Lung (tissue), 12 donors: ENCODE measurements around the gene SDK1. TPM values are rescaled to one million over a fixed set of nuclear protein-coding genes. Genes with fewer than 3 reads are reported as not detected.

Source experiments
- ATAC-seq: fragments of 200-7000 bp; cut with Tn5 transposase; one replicate; pipeline ENCODE4 v1.9.1; 2020; ENCODE audit warnings: moderate number of reproducible peaks; ENCODE audit not compliant: insufficient read depth, low FRiP score
- DNase-seq, 3 donors: peaks; one replicate each; pipeline ENCODE4 v3.0.0-alpha.2; 2013 to 2017
- H3K27ac ChIP-seq, 2 donors: one replicate each; pipeline ENCODE4 v1.5.1; 2013; ENCODE audit warnings: mild to moderate bottlenecking in 2 of 2, moderate library complexity in 2 of 2, control low read depth in 1 of 2, inconsistent platforms in 1 of 2, low read depth in 1 of 2, low read length in 1 of 2
- H3K27me3 ChIP-seq, 3 donors: one replicate each; pipeline ENCODE4 v1.5.1; 2013; ENCODE audit warnings: low read length in 2 of 3; ENCODE audit not compliant: control insufficient read depth in 3 of 3, insufficient read depth in 3 of 3
- H3K36me3 ChIP-seq, 4 donors: one replicate each; pipeline ENCODE4 v1.5.1; 2013; ENCODE audit warnings: low read length in 4 of 4, mild to moderate bottlenecking in 1 of 4, moderate library complexity in 1 of 4; ENCODE audit not compliant: control insufficient read depth in 4 of 4, insufficient read depth in 4 of 4
- H3K4me1 ChIP-seq, 5 donors: one replicate each; pipeline ENCODE4 v1.5.1; 2013; ENCODE audit warnings: low read length in 5 of 5, mild to moderate bottlenecking in 2 of 5, moderate library complexity in 1 of 5; ENCODE audit not compliant: control insufficient read depth in 5 of 5, insufficient read depth in 5 of 5
- H3K4me3 ChIP-seq: one replicate; pipeline ENCODE4 v1.5.1; 2013; ENCODE audit warnings: mild to moderate bottlenecking, control low read depth, moderate library complexity
- H3K9ac ChIP-seq, 2 donors: one replicate each; pipeline ENCODE4 v1.5.1; 2013; ENCODE audit warnings: low read length in 2 of 2, control low read depth in 1 of 2; ENCODE audit not compliant: insufficient read depth in 1 of 2
- H3K9me3 ChIP-seq, 4 donors: one replicate each; pipeline ENCODE4 v1.5.1; 2013; ENCODE audit warnings: low read length in 3 of 4, mild to moderate bottlenecking in 1 of 4, moderate library complexity in 1 of 4; ENCODE audit not compliant: control insufficient read depth in 4 of 4, insufficient read depth in 3 of 4
- CTCF ChIP-seq: IDR thresholded peaks from 2 replicates; pipeline ENCODE4 v1.5.1; 2012; ENCODE audit warnings: mild to moderate bottlenecking; ENCODE audit errors: control extremely low read depth, extremely low read depth
- WGBS, 2 donors: extraction: QIAGEN DNeasy Blood & Tissue Kit; methylation state at CpG; one replicate each; pipeline ENCODE4 v1.1.7; 2013; 5-methylcytosine and 5-hydroxymethylcytosine counted together
- polyA plus RNA-seq, 2 donors: library from polyadenylated mRNA; stranded (reverse); fragments of 200-250 nt; gene quantifications; one replicate each; pipeline ENCODE4 v1.2.1, GENCODE V29; 2013
- total RNA-seq, 2 donors: library from RNA; depleted of rRNA in 1 of 2; stranded (reverse); fragments of >200 nt in 1 of 2; gene quantifications; one replicate each; pipeline ENCODE4 v1.2.1, GENCODE V29; 2014 to 2021
- donor health status: control.
- donor health status: control.
- donor health status: Bipolar disorder and iron deficiency.
- donor health status: healthy.
- donor health status: DM: yes; HTN: yes; CAD: no.

Gene SDK1
- total and polyA plus RNA-seq, 4 donors, result 3.7 to 30.1 (median 12.7) TPM

GRCh38 chr7:4245135-4245865 is 944.2 kb downstream of the SDK1 start:
- Histone ChIP-seq H3K4me1 (peaks cover 0 to 5% (median 0%) of the 10 kb centered on the region in 5 donors), H3K27ac (no peak overlapping the region), H3K9me3 (peaks cover 0 to 11% (median 2%) of the 10 kb centered on the region in 4 donors), H3K4me3 (no peak overlapping the region), H3K27me3 (no peaks in the 10 kb centered on the region), H3K36me3 (peaks cover 0 to 19% (median 5%) of the 10 kb centered on the region in 4 donors), H3K9ac (no peak overlapping the region)
- TF ChIP-seq CTCF, result no peak
- DNase-seq (no peak), ATAC-seq (no peak)
- WGBS, 2 donors, result 93 to 95% methylated on average over 19 of the region's 19 CpGs

- Histone ChIP-seq H3K27ac (no peak overlapping the region), H3K27me3 (no peaks in the 10 kb centered on the region), H3K36me3 (peaks cover 0 to 19% (median 5%) of the 10 kb centered on the region in 4 donors), H3K9me3 (peaks cover 0 to 11% (median 2%) of the 10 kb centered on the region in 4 donors), H3K4me3 (no peak overlapping the region), H3K4me1 (peaks cover 0 to 5% (median 0%) of the 10 kb centered on the region in 5 donors), H3K9ac (no peak overlapping the region)
- 88 to 90% methylated on average over 12 of the region's 12 CpGs for WGBS, 2 donors
- no peak for TF ChIP-seq CTCF
- DNase-seq, result no peak
- no peak for ATAC-seq
Measured at GRCh38 chr7:4245866-4246470, 944.9 kb downstream of the SDK1 start.

GRCh38 chr7:4246536-4246935 is 945.5 kb downstream of the SDK1 start:
- WGBS, 2 donors, result 81 to 82% methylated on average over 11 of the region's 11 CpGs
- peaks cover 0 to 19% (median 5%) of the 10 kb centered on the region in 4 donors for H3K36me3 ChIP-seq
- DNase-seq (no peak), ATAC-seq (no peak)
- TF ChIP-seq CTCF, result no peak
- H3K4me1 ChIP-seq, result peaks cover 0 to 5% (median 0%) of the 10 kb centered on the region in 5 donors
- no peak overlapping the region for H3K27ac ChIP-seq
- H3K27me3 ChIP-seq, result no peaks in the 10 kb centered on the region
- H3K9ac ChIP-seq, result no peak overlapping the region
- H3K4me3 ChIP-seq, result no peak overlapping the region
- peaks cover 0 to 11% (median 6%) of the 10 kb centered on the region in 4 donors for H3K9me3 ChIP-seq
